Measurements from ENCODE around the gene MMP3. TPM values are rescaled to one million over a fixed set of nuclear protein-coding genes. Genes with fewer than 3 reads are reported as not detected.

Gene MMP3
- total RNA-seq, 2 donors from 2014 or later = 0.41 TPM; not detected in 1

GRCh38 chr11:102824556-102824955 lies 18.9 kb downstream of the MMP3 start:
- no peak for DNase-seq (ENCODE audit: low spot score)
- Histone ChIP-seq H3K36me3 (no peaks in the 10 kb centered on the region), H3K4me3 (no peak overlapping the region), H3K9me3 (no peaks in the 10 kb centered on the region), H3K4me1 (replicated peaks) (no peaks in the 10 kb centered on the region), H3K27me3 (replicated peaks; ENCODE audit: insufficient read depth) (no peaks in the 10 kb centered on the region), H3K27ac (no peak overlapping the region)
- 90% methylated on average over 1 of the region's 1 CpG for WGBS
- TF ChIP-seq, protein P1, sequence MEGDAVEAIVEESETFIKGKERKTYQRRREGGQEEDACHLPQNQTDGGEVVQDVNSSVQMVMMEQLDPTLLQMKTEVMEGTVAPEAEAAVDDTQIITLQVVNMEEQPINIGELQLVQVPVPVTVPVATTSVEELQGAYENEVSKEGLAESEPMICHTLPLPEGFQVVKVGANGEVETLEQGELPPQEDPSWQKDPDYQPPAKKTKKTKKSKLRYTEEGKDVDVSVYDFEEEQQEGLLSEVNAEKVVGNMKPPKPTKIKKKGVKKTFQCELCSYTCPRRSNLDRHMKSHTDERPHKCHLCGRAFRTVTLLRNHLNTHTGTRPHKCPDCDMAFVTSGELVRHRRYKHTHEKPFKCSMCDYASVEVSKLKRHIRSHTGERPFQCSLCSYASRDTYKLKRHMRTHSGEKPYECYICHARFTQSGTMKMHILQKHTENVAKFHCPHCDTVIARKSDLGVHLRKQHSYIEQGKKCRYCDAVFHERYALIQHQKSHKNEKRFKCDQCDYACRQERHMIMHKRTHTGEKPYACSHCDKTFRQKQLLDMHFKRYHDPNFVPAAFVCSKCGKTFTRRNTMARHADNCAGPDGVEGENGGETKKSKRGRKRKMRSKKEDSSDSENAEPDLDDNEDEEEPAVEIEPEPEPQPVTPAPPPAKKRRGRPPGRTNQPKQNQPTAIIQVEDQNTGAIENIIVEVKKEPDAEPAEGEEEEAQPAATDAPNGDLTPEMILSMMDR (IDR thresholded peaks at IDR 0.05) = no peak
- TF ChIP-seq POLR2AphosphoS5 (IDR thresholded peaks at IDR 0.05) (no peak), POLR2A (IDR thresholded peaks at IDR 0.05) (no peak)
- intact Hi-C loops (cut with DNase I) = no loop called here

DNA sequence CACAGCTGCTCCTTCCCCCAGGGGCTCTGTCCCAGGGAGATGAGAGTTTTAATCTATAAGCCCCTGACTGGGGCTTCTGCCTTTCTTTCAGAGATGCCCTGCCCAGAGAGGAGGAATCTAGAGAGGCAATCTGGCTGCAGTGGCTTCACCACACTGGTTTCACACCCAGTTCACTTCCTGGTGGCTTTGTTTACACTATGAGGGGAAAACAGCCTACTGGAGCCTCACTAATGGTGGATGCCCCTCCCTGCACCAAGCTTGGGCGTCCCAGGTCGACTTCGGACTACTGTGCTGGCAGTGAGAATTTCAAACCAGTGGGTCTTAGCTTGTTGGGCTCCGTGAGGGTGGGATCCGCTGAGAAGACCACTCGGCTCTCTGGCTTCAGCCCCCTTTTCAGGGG lies 23.9 kb downstream of the MMP3 start:
- Histone ChIP-seq H3K4me1 (replicated peaks) (no peaks in the 10 kb centered on the region), H3K36me3 (no peaks in the 10 kb centered on the region), H3K27ac (no peak overlapping the region), H3K27me3 (replicated peaks; ENCODE audit: insufficient read depth) (no peaks in the 10 kb centered on the region), H3K4me3 (no peak overlapping the region), H3K9me3 (no peaks in the 10 kb centered on the region)
- TF ChIP-seq POLR2A (IDR thresholded peaks at IDR 0.05) (no peak), POLR2AphosphoS5 (IDR thresholded peaks at IDR 0.05) (no peak)
- TF ChIP-seq, protein P1 (IDR thresholded peaks at IDR 0.05) = no peak
- intact Hi-C loops (cut with DNase I) = no loop called here
- WGBS = 65% methylated on average over 6 of the region's 6 CpGs
- no peak for DNase-seq (ENCODE audit: low spot score)

GRCh38 chr11:102813484-102813883 lies 29.9 kb downstream of the MMP3 start:
- no peak overlapping the region for H3K27ac ChIP-seq
- H3K36me3 ChIP-seq = no peaks in the 10 kb centered on the region
- no peak for DNase-seq (ENCODE audit: low spot score)
- WGBS = 90% methylated on average over 1 of the region's 1 CpG
- intact Hi-C loops (cut with DNase I) = no loop called here
- no peaks in the 10 kb centered on the region for H3K4me1 ChIP-seq (replicated peaks)
- TF ChIP-seq POLR2A (IDR thresholded peaks at IDR 0.05) = no peak
- TF ChIP-seq, protein P1 (IDR thresholded peaks at IDR 0.05) = no peak
- TF ChIP-seq POLR2AphosphoS5 (IDR thresholded peaks at IDR 0.05) = no peak
- no peaks in the 10 kb centered on the region for H3K9me3 ChIP-seq
- no peaks in the 10 kb centered on the region for H3K27me3 ChIP-seq (replicated peaks; ENCODE audit: insufficient read depth)
- H3K4me3 ChIP-seq = no peak overlapping the region

GRCh38 chr11:102812188-102812587 lies 31.2 kb downstream of the MMP3 start:
- Histone ChIP-seq H3K27me3 (replicated peaks; ENCODE audit: insufficient read depth) (no peaks in the 10 kb centered on the region), H3K36me3 (no peaks in the 10 kb centered on the region), H3K4me1 (replicated peaks) (no peaks in the 10 kb centered on the region), H3K27ac (no peak overlapping the region), H3K9me3 (no peaks in the 10 kb centered on the region), H3K4me3 (no peak overlapping the region)
- no peak for TF ChIP-seq POLR2A (IDR thresholded peaks at IDR 0.05)
- TF ChIP-seq, protein P1 (IDR thresholded peaks at IDR 0.05) = no peak
- no peak for TF ChIP-seq POLR2AphosphoS5 (IDR thresholded peaks at IDR 0.05)
- no peak for DNase-seq (ENCODE audit: low spot score)
- WGBS = 87% methylated on average over 3 of the region's 3 CpGs
- intact Hi-C loops (cut with DNase I) = no loop called here

DNA sequence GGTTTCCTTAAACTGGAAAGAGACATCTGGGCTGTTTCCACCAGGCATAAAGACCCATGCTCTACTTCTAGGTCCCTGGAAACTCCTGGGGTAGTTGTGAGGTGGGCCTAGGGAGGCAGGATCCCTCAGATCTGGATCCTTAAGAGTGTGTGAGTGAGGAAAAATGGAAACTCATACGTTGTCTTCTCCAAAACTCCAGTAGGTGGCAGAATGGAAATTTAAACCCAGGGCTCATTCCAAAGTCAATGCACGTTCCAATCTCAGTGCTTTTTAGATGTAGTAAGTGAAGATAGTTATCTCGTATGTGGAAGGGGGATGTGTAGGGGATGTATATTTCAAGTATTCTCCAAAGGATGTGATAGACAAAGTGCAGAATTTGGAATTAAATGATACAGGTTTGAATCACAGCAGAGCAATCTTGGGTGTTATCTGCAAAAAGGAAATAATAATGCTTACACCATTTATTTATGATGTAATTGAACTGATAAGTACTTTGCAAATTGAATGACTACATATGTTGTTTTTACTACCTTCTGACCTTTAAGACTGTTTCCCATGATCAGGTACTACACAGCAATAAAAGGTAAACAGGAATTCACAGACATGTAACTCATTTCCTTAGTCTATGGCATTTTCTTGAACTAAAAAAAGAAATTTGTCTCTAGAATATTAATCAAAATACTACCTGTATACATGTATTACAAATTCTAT lies 32.3 kb downstream of the MMP3 start:
- TF ChIP-seq POLR2A (IDR thresholded peaks at IDR 0.05) (no peak), POLR2AphosphoS5 (IDR thresholded peaks at IDR 0.05) (no peak)
- TF ChIP-seq, protein P1 (IDR thresholded peaks at IDR 0.05) = peak in 2 of 4 experiments; percentile 23 to 46
- H3K36me3 ChIP-seq = no peaks in the 10 kb centered on the region
- WGBS = 6% methylated on average over 3 of the region's 3 CpGs
- H3K4me1 ChIP-seq (replicated peaks) = no peaks in the 10 kb centered on the region
- H3K9me3 ChIP-seq = no peaks in the 10 kb centered on the region
- intact Hi-C loops (cut with DNase I) = no loop called here
- no peak overlapping the region for H3K4me3 ChIP-seq
- no peak for DNase-seq (ENCODE audit: low spot score)
- no peaks in the 10 kb centered on the region for H3K27me3 ChIP-seq (replicated peaks; ENCODE audit: insufficient read depth)
- H3K27ac ChIP-seq = no peak overlapping the region

Data from prostate gland (tissue), 2 donors.